Embryonic facial prominence (tissue), 1 donor: ENCODE results near the gene ENHO.

ENCODE experiments used
- DNase-seq: peaks from one replicate; pipeline ENCODE4 v3.0.0-alpha.2; 2016; ENCODE audit errors: extremely low spot score

The ENHO gene

GRCh38 chr9:34522971-34523797 is at the start of gene ENHO:
Gene ENHO, minus strand, starts transcription at chr9:34522990. Its CDS starts 1,295 bp downstream, at chr9:34521695.
- DNase-seq, result peak; percentile 51

GRCh38 chr9:34572092-34572491 is 49.3 kb upstream of the ENHO start:
- no peak for DNase-seq

GRCh38 chr9:34571481-34571810 is 48.7 kb upstream of the ENHO start:
- no peak for DNase-seq

- no peak for DNase-seq
Measured at GRCh38 chr9:34570809-34571480, 48.2 kb upstream of the ENHO start.

- DNase-seq, result no peak
Measured at GRCh38 chr9:34570376-34570775, 47.6 kb upstream of the ENHO start.

- DNase-seq, result no peak
Measured at GRCh38 chr9:34568774-34569173, 46.0 kb upstream of the ENHO start.

- DNase-seq, result no peak
Measured at GRCh38 chr9:34568133-34568532, 45.3 kb upstream of the ENHO start.

GRCh38 chr9:34566972-34567371 is 44.2 kb upstream of the ENHO start:
- no peak for DNase-seq

- DNase-seq, result no peak
Measured at GRCh38 chr9:34566322-34566721, 43.5 kb upstream of the ENHO start.

- no peak for DNase-seq
Measured at GRCh38 chr9:34565856-34566255, 43.1 kb upstream of the ENHO start.

- DNase-seq, result no peak
Measured at GRCh38 chr9:34564617-34565016, 41.8 kb upstream of the ENHO start.

GRCh38 chr9:34563262-34563661 is 40.5 kb upstream of the ENHO start:
- DNase-seq, result no peak

GRCh38 chr9:34562135-34562745 is 39.5 kb upstream of the ENHO start:
- DNase-seq, result no peak

- no peak for DNase-seq
Measured at GRCh38 chr9:34560599-34561214, 37.9 kb upstream of the ENHO start.

- DNase-seq, result no peak
Measured at GRCh38 chr9:34559624-34560455, 37.0 kb upstream of the ENHO start.

GRCh38 chr9:34558919-34559623 is 36.3 kb upstream of the ENHO start:
- no peak for DNase-seq

- no peak for DNase-seq
Measured at GRCh38 chr9:34558364-34558763, 35.6 kb upstream of the ENHO start.

GRCh38 chr9:34557426-34558321 is 34.9 kb upstream of the ENHO start:
- no peak for DNase-seq

GRCh38 chr9:34556949-34557348 is 34.2 kb upstream of the ENHO start:
- DNase-seq, result no peak
